ENCODE data around the gene PKNOX2. TPM values are rescaled to one million over a fixed set of nuclear protein-coding genes. Genes with fewer than 3 reads are reported as not detected.

The PKNOX2 gene
- total and polyA plus RNA-seq, 2 of the 8 experiments (the other 6 are each of a cell fraction or from before 2014, with no cell fraction given) = 2.0 TPM

GRCh38 chr11:125301346-125301745, 136.8 kb downstream of the PKNOX2 start:
- H3K4me3 ChIP-seq (ENCODE audit: extremely low read depth in 1 of 4, insufficient read depth in 2 of 4, low read depth in 3 of 4, low read length in 4 of 4) = no peak overlapping the region
- H3K56ac ChIP-seq (replicated peaks; ENCODE audit: insufficient read length, low read depth, low read length) = no peak overlapping the region
- TF ChIP-seq ATF3 (IDR thresholded peaks at IDR 0.05; ENCODE audit: insufficient read depth, low read depth, low read length) = no peak
- TF ChIP-seq BCL11A (IDR thresholded peaks at IDR 0.05; ENCODE audit: low read depth in 2 of 2, low read length in 2 of 2) = no peak
- no peak for TF ChIP-seq CHD1 (IDR thresholded peaks at IDR 0.05; ENCODE audit: low read depth, low read length)
- no peak for TF ChIP-seq HDAC6 (IDR thresholded peaks at IDR 0.05; ENCODE audit: low read depth, low read length)
- no peak for TF ChIP-seq SP4 (IDR thresholded peaks at IDR 0.05; ENCODE audit: low read length)
- TF ChIP-seq SP1 (IDR thresholded peaks at IDR 0.05; ENCODE audit: low read depth, low read length) = no peak
- TF ChIP-seq RFX5 (IDR thresholded peaks at IDR 0.05; ENCODE audit: borderline replicate concordance, low read depth, low read length) = no peak
- TF ChIP-seq EP300 (IDR thresholded peaks at IDR 0.05; ENCODE audit: borderline replicate concordance in 1 of 2, low read depth in 2 of 2, low read length in 2 of 2) = no peak
- TF ChIP-seq TAF7 (optimal IDR thresholded peaks at IDR 0.05; ENCODE audit: borderline replicate concordance, low read depth, low read length) = no peak
- H4K20me1 ChIP-seq (replicated peaks in 1 of 2; ENCODE audit: control insufficient read depth in 1 of 2, insufficient read depth in 2 of 2, low read length in 2 of 2) = peaks cover 0 to 1% of the 10 kb centered on the region in 2 experiments
- H3K27ac ChIP-seq (ENCODE audit: low read depth, low read length) = no peak overlapping the region
- no peak overlapping the region for H3K18ac ChIP-seq (ENCODE audit: extremely low read depth, low read length)
- H2AFZ ChIP-seq (ENCODE audit: low read length) = no peak overlapping the region
- H3K9ac ChIP-seq (replicated peaks in 1 of 4; ENCODE audit: extremely low read depth in 1 of 4, low read depth in 3 of 4, low read length in 3 of 4) = no peak overlapping the region
- FAIRE-seq (no peak), DNase-seq (ENCODE audit: low read depth in 1 of 2, low spot score in 2 of 2) (no peak)
- 0 out of 7 replicates have a peak, but pooled peaks cover 0 to 2% (median 0%) of the 10 kb centered on the region in 4 experiments for H3K27me3 ChIP-seq (replicated peaks in 1 of 4; ENCODE audit: control insufficient read depth in 3 of 4, extremely low read depth in 1 of 4, insufficient read depth in 3 of 4, low read length in 3 of 4)
- no peaks in the 10 kb centered on the region; a peak in 1 of 7 replicates for H3K4me1 ChIP-seq (replicated peaks in 1 of 4; ENCODE audit: control insufficient read depth in 3 of 4, insufficient read depth in 4 of 4, low read length in 3 of 4)
- WGBS, 2 experiments (ENCODE audit: extremely low coverage in 1 of 2, insufficient coverage in 1 of 2, insufficient read length in 1 of 2, insufficient replicate concordance in 2 of 2, low coverage in 1 of 2, low lambda C conversion rate in 2 of 2, missing lambda C conversion rate in 1 of 2) = 86% methylated on average over 3 of the region's 3 CpGs; no CpG with 5 or more reads in 1 of the 2 experiments
- H3K23me2 ChIP-seq (ENCODE audit: low read depth, low read length) = no peaks in the 10 kb centered on the region
- H2BK15ac ChIP-seq (ENCODE audit: low read length) = no peak overlapping the region
- no peaks in the 10 kb centered on the region for H3K79me2 ChIP-seq (ENCODE audit: control insufficient read depth in 1 of 2, insufficient read depth in 2 of 2, low read length in 2 of 2)
- no peak overlapping the region for H2BK12ac ChIP-seq (ENCODE audit: low read depth, low read length)
- no peak overlapping the region for H2BK20ac ChIP-seq (ENCODE audit: low read length)
- no peak overlapping the region for H3K4ac ChIP-seq (replicated peaks; ENCODE audit: insufficient read length, low read depth, low read length)
- H3K9me3 ChIP-seq (ENCODE audit: insufficient read depth in 2 of 2, low read depth in 1 of 2, low read length in 1 of 2) = no peaks in the 10 kb centered on the region
- H2BK5ac ChIP-seq (ENCODE audit: low read depth, low read length) = no peak overlapping the region
- H2AK5ac ChIP-seq (ENCODE audit: low read depth, low read length) = no peak overlapping the region
- H3K4me2 ChIP-seq (ENCODE audit: insufficient read depth in 1 of 2, low read depth in 2 of 2, low read length in 2 of 2) = no peak overlapping the region
- H4K5ac ChIP-seq (ENCODE audit: insufficient read length, low read depth, low read length) = no peak overlapping the region
- H4K8ac ChIP-seq (ENCODE audit: extremely low read depth, insufficient read depth, low read length) = no peak overlapping the region
- H3K36me3 ChIP-seq (ENCODE audit: control insufficient read depth in 2 of 4, insufficient read depth in 4 of 4, low read length in 3 of 4) = no peaks in the 10 kb centered on the region
- CTCF ChIA-PET (ENCODE audit: partially characterized antibody) = interaction anchor here (0.9 to 1.5 kb wide), 6 partner anchors 12 to 187 kb away, joined by 3 to 6 read pairs (median 3); partner anchors contain the start of gene PKNOX2
- no peaks in the 10 kb centered on the region for H3K79me1 ChIP-seq (ENCODE audit: low read depth, low read length)
- POLR2A ChIA-PET (ENCODE audit: partially characterized antibody) = interaction anchor here (1.6 kb wide), 1 partner anchor 11 kb away, joined by 4 read pairs; no protein-coding TSS in a partner anchor
- no peak overlapping the region for H3K23ac ChIP-seq (ENCODE audit: insufficient read length)
- H3K14ac ChIP-seq (ENCODE audit: insufficient read length) = no peak overlapping the region
- no peak overlapping the region for H2BK120ac ChIP-seq (replicated peaks; ENCODE audit: low read depth, low read length)
- no peak overlapping the region for H4K91ac ChIP-seq (replicated peaks; ENCODE audit: insufficient read length, low read length)

Measured in H1 (cell line).